ENCODE results near the gene TEX13B. TPM values are rescaled to one million over a fixed set of nuclear protein-coding genes. Genes with fewer than 3 reads are reported as not detected.
"Not testable (repeated sequence)": the region's sequence is repeated elsewhere in the genome, so short reads cannot be mapped to it uniquely, and the experiment has no call there.

The TEX13B gene
- total and polyA plus RNA-seq, 2 donors (not counting 3 experiments of a cell fraction or from before 2014, with no cell fraction given), result not detected

DNA sequence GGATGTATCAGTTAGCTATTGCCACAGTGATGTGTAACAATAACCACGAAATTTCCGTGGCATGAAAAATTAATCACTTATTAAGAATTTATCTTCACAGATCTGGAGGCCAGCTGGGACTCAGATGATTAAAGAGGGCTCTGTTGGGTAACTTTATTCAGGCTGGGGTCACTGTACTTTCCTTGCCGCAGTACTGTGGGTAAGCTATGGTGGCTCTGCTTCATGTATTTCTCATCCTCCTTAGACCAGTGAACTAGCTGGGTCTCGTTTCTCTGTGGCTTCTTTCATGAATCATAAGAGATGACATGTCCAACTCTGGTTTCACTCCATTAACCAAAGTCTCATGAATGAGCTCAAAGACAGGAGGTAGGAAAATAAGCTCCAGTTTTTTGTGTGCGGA, 13.5 kb downstream of the TEX13B start:
- H3K27ac ChIP-seq (ENCODE audit: insufficient read depth, low read depth, low read length), result no peak overlapping the region

DNA sequence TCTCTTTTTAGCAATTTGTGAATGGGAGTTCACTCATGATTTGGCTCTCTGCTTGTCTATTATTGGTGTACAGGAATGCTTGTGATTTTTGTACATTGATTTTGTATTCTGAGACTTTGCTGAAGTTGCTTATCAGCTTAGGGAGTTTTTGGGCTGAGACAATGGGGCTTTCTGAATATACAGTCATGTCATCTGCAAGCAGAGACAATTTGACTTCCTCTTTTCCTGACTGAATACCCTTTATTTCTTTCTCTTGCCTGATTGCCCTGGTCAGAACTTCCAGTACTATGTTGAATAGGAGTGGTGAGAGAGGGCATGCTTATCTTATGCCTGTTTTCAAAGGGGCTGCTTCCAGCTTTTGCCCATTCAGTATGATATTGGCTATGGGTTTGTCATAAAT, 26.8 kb downstream of the TEX13B start:
- H3K4me1 ChIP-seq (ENCODE audit: control insufficient read depth, extremely low read depth, insufficient read depth, low read length); DNase-seq (ENCODE audit: low read depth, low spot score); H3K36me3 ChIP-seq (ENCODE audit: control insufficient read depth in 2 of 2, extremely low read depth in 1 of 2, insufficient read depth in 2 of 2, low read length in 2 of 2); H3K4me2 ChIP-seq (ENCODE audit: insufficient read depth, low read length); H3K27me3 ChIP-seq (ENCODE audit: control insufficient read depth in 2 of 2, insufficient read depth in 2 of 2, low read length in 2 of 2); intact Hi-C loops (cut with micrococcal nuclease); dilution Hi-C loops (cut with MboI; ENCODE audit: extremely low pct_ligation_motif_present, low sequenced_read_pairs); H3K9me1 ChIP-seq (replicated peaks; ENCODE audit: control insufficient read depth, extremely low read depth, insufficient read depth, low read length); FAIRE-seq; H3K9ac ChIP-seq (replicated peaks; ENCODE audit: extremely low read depth, insufficient read depth, low read length); H3K79me2 ChIP-seq (ENCODE audit: control insufficient read depth, insufficient read depth, low read length); BruUV-seq (replicated peaks); H4K20me1 ChIP-seq (replicated peaks; ENCODE audit: control insufficient read depth, extremely low read depth, insufficient read depth, low read length); H3K9me3 ChIP-seq (replicated peaks; ENCODE audit: control insufficient read depth, insufficient read depth, low read length); H3K27ac ChIP-seq (ENCODE audit: insufficient read depth, low read depth, low read length); H2AFZ ChIP-seq (ENCODE audit: low read depth, low read length); H3K4me3 ChIP-seq (replicated peaks in 1 of 3; ENCODE audit: insufficient read depth in 1 of 3, low read depth in 1 of 3, low read length in 3 of 3); CTCF ChIA-PET; POLR2A ChIA-PET: not testable (repeated sequence)

More for the DNA sequence above, 13.5 kb downstream of the TEX13B start:
- Histone ChIP-seq H3K4me1 (ENCODE audit: control insufficient read depth, extremely low read depth, insufficient read depth, low read length) (no peaks in the 10 kb centered on the region), H3K9me1 (replicated peaks; ENCODE audit: control insufficient read depth, extremely low read depth, insufficient read depth, low read length) (no peaks in the 10 kb centered on the region), H3K36me3 (ENCODE audit: control insufficient read depth in 2 of 2, extremely low read depth in 1 of 2, insufficient read depth in 2 of 2, low read length in 2 of 2) (no peaks in the 10 kb centered on the region), H3K4me3 (replicated peaks in 1 of 3; ENCODE audit: insufficient read depth in 1 of 3, low read depth in 1 of 3, low read length in 3 of 3) (no peak overlapping the region), H2AFZ (ENCODE audit: low read depth, low read length) (no peak overlapping the region), H3K4me2 (ENCODE audit: insufficient read depth, low read length) (no peak overlapping the region), H3K79me2 (ENCODE audit: control insufficient read depth, insufficient read depth, low read length) (no peaks in the 10 kb centered on the region), H4K20me1 (replicated peaks; ENCODE audit: control insufficient read depth, extremely low read depth, insufficient read depth, low read length) (no peaks in the 10 kb centered on the region), H3K9me3 (replicated peaks; ENCODE audit: control insufficient read depth, insufficient read depth, low read length) (no peaks in the 10 kb centered on the region), H3K27me3 (ENCODE audit: control insufficient read depth in 2 of 2, insufficient read depth in 2 of 2, low read length in 2 of 2) (no peaks in the 10 kb centered on the region), H3K9ac (replicated peaks; ENCODE audit: extremely low read depth, insufficient read depth, low read length) (no peak overlapping the region)
- no TSS peak for BruUV-seq (replicated peaks)
- dilution Hi-C loops (cut with MboI; ENCODE audit: extremely low pct_ligation_motif_present, low sequenced_read_pairs) (no loop called here), intact Hi-C loops (cut with micrococcal nuclease) (no loop called here)
- FAIRE-seq (no peak), DNase-seq (ENCODE audit: low read depth, low spot score) (no peak)
- POLR2A ChIA-PET, result no interaction called here
- TF ChIP-seq GATA2 (IDR thresholded peaks at IDR 0.05; ENCODE audit: insufficient read depth, insufficient read length, low read depth, low read length), result no peak
- no peak for TF ChIP-seq JUN (IDR thresholded peaks at IDR 0.05; ENCODE audit: borderline replicate concordance, insufficient read depth, insufficient read length, low read depth)
- no peak for TF ChIP-seq POLR2A (IDR thresholded peaks at IDR 0.05; ENCODE audit: low read depth, low read length)
- no peak for TF ChIP-seq MYC (IDR thresholded peaks at IDR 0.05; ENCODE audit: low read depth, low read length)
- TF ChIP-seq, protein P1, sequence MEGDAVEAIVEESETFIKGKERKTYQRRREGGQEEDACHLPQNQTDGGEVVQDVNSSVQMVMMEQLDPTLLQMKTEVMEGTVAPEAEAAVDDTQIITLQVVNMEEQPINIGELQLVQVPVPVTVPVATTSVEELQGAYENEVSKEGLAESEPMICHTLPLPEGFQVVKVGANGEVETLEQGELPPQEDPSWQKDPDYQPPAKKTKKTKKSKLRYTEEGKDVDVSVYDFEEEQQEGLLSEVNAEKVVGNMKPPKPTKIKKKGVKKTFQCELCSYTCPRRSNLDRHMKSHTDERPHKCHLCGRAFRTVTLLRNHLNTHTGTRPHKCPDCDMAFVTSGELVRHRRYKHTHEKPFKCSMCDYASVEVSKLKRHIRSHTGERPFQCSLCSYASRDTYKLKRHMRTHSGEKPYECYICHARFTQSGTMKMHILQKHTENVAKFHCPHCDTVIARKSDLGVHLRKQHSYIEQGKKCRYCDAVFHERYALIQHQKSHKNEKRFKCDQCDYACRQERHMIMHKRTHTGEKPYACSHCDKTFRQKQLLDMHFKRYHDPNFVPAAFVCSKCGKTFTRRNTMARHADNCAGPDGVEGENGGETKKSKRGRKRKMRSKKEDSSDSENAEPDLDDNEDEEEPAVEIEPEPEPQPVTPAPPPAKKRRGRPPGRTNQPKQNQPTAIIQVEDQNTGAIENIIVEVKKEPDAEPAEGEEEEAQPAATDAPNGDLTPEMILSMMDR (IDR thresholded peaks at IDR 0.05; ENCODE audit: extremely low read depth in 1 of 2, insufficient read depth in 1 of 2, low read depth in 1 of 2, low read length in 2 of 2), result no peak
- TF ChIP-seq FOS (IDR thresholded peaks at IDR 0.05; ENCODE audit: borderline replicate concordance, insufficient read depth, low read length), result no peak
- TF ChIP-seq, protein P2, sequence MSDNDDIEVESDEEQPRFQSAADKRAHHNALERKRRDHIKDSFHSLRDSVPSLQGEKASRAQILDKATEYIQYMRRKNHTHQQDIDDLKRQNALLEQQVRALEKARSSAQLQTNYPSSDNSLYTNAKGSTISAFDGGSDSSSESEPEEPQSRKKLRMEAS (IDR thresholded peaks at IDR 0.05; ENCODE audit: insufficient read depth, insufficient read length), result no peak
- TF ChIP-seq EZH2 (IDR thresholded peaks at IDR 0.05; ENCODE audit: borderline replicate concordance, low read depth, low read length, severe bottlenecking), result no peak
- TF ChIP-seq POLR2AphosphoS5 (IDR thresholded peaks at IDR 0.05; ENCODE audit: insufficient read depth, low read depth, low read length), result no peak
- CTCF ChIA-PET, result interaction anchor here (1.0 kb wide), 1 partner anchor 102 kb away, joined by 3 read pairs; no protein-coding TSS in a partner anchor
